Myometrial cell (primary cell): ENCODE measurements around the gene BTBD9. TPM values are rescaled to one million over a fixed set of nuclear protein-coding genes. Genes with fewer than 3 reads are reported as not detected.

Experiments used
- total RNA-seq: library from RNA; depleted of rRNA; stranded (reverse); fragments of >200 nt; gene quantifications from 2 replicates; pipeline ENCODE4 v1.2.3, GENCODE V29; 2015

BTBD9 gene
- 3.5 and 9.2 TPM in 2 replicates for total RNA-seq

DNA sequence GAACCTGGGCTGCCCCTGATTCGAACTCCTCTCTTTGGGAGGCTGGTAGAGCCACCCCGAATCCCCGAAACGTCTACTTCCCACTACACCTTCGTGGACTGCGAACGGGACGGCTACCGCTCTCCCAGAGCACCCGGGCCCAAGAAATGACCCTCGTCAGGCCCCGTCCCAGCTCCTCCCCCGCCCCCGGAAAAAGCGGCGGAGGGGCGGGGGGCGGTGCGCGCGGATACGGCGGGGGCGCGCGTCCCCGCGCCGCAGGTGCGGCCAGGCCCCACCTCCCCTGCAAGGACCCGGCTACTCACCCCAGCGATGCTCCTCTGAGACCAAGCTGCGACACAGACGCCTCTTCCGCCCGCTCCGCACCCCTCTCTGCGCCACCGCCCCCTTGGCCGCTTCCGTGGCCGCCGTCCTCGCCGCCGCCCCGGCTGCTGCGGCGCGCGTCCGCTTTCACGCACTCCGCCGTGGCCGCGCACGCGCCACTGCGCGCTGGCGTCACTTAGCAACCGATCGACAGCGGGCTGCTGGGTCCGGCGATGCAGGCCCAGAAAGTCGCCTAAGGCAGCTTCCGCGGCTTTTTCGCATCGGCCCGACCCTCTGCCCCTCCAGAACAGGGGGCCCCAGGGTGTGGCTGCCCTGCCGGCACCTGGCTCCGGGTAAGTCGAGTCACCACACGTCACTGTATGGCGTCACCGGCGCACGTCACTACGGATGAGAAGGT lies at the start of gene BTBD9:
Gene BTBD9 (minus strand): TSS at position 432 of the 718 bp plus-strand sequence.

Other genes with a start within 250 kb of the BTBD9 start
- 218 and 252 TPM in 2 replicates for gene GLO1, start 63.2 kb upstream of the BTBD9 start, total RNA-seq
- gene DNAH8, start 75.4 kb upstream of the BTBD9 start, total RNA-seq: not detected in 2 replicates